PC-9 (cell line): ENCODE data around the gene EVL.
A peak's percentile ranks its signal among the peaks of the same experiment; 100 is the strongest.

ENCODE experiments used
- EZH2 ChIP-seq: fragments of 200-600 bp; sonication (generic); IDR thresholded peaks from 2 replicates; pipeline ENCODE4 v1.8.0; 2017; ENCODE audit warnings: antibody characterized with exemption, low read depth
- TF ChIP-seq, protein P1 (sequence below): fragments of 200-600 bp; sonication (generic); conservative IDR thresholded peaks from 2 replicates; pipeline ENCODE4 v1.6.1; 2017; ENCODE audit warnings: mixed run types, antibody characterized with exemption, mild to moderate bottlenecking, moderate library complexity

DNA sequence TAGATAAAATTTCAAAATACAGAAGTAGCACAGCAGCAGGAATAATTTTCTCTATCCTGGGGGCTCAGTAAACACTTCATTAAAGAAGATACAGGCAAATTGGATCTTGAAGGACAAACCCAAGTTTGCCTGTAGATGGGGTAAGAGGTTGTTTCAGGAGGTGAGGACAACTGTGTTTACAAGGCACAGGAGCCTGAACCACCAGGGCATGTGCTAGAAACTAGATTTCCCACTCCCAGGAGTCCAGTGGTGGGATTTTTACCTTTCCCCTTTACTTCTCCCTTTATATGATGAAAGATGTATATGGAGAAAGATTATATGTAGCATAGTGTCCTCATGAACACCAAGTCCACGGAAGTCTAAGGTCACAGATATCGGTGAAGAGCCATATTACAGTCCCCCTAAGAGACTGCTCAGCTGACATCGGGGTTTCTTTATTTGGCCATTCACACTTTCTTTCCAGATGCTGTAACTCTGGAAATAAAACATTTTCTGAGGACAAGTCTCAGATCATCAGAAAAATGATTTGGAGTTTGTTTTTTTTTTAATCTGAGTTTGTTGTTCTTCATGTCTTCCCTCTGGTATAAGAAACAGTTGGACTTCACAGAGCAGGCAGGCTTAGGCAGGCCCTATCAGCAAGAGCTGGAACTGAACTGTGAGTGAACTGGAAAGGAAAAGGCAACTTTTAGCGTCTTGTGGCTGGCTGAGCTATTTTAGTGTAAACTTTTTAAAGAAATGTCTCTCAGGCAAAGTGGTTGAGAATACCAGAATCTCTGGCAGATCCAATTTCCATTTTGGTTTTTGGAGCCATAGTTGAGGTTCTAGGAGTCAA is 8.0 kb upstream of the EVL start:
- TF ChIP-seq, protein P1, sequence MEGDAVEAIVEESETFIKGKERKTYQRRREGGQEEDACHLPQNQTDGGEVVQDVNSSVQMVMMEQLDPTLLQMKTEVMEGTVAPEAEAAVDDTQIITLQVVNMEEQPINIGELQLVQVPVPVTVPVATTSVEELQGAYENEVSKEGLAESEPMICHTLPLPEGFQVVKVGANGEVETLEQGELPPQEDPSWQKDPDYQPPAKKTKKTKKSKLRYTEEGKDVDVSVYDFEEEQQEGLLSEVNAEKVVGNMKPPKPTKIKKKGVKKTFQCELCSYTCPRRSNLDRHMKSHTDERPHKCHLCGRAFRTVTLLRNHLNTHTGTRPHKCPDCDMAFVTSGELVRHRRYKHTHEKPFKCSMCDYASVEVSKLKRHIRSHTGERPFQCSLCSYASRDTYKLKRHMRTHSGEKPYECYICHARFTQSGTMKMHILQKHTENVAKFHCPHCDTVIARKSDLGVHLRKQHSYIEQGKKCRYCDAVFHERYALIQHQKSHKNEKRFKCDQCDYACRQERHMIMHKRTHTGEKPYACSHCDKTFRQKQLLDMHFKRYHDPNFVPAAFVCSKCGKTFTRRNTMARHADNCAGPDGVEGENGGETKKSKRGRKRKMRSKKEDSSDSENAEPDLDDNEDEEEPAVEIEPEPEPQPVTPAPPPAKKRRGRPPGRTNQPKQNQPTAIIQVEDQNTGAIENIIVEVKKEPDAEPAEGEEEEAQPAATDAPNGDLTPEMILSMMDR = peak; percentile 30; the same call in 1 of the 2 replicates
- no peak for TF ChIP-seq EZH2
